Stimulated activated CD8-positive, alpha-beta memory T cell treated with anti-CD3 and anti-CD28 coated beads, Interleukin-15, amount 100 ng/mL, for 24 hours (primary cell): Measurements from ENCODE around the gene MPZL1.
"Not testable (repeated sequence)": the region's sequence is repeated elsewhere in the genome, so short reads cannot be mapped to it uniquely, and the experiment has no call there.

ENCODE experiments used
- DNase-seq: peaks from one replicate; pipeline ENCODE4 v3.0.0-alpha.2; 2020; ENCODE audit warnings: low read depth

The MPZL1 gene

DNA sequence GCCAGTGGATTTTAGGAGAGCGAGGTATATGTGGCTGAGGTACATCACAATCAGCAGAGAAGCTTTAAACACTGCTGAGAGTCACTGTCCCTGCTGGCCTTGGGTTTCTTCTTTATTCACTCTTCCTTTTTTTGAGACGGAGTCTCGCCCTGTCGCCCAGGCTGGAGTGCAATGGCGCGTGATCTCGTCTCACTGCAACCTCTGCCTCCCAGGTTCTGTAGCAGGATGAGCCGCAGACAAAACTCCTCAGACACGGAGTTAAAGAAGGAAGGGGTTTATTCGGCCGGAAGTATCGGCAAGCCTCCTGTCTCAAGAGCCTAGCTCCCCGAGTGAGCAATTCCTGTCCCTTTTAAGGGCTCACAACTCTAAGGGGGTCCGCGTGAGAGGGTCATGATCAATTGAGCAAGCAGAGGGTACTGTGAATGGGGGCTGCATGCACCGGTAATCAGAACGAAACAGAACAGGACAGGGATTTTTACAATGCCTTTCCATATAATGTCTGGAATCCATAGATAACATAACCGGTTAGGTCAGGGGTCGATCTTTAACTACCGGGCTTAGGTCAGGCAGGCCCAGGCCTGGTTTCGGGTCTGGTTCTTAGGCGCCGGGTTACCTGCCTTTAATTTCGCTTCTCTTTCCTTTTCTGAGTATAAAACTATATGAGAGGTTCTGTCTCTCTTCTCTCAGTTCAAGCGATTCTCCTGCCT lies 1.9 kb upstream of the MPZL1 start:
- DNase-seq, result not testable (repeated sequence)

DNA sequence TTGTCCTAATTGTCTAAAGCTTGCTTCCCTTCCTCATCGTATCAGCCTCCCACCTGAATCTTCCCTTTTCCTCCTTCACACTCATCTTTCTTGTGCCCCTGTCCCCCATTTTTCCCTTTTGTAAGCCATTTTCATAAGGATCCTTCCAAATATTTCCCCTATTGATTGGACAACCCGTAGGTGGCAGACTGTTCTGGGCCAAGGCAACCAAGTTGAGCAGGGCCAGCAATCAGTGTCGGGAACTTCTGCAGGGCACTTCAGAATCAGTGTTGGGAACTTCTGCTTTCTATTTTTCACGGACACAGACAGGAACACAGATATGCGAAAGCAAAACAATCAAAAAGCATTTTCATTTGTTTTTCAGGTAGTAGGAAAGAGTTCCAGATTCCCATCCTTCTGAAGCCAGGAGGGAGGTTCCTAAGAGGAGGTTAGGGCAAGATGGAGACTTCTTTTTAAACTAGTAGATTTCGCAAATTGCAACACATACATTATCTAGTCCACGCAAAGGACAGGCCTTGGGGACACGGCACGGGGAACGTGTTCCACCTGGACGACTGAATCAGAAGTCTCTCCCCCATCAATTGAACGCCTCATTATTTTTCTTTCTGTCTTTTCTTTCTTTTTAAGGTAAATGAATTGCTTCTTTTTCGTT lies 691 bp upstream of the MPZL1 start:
- no peak for DNase-seq

DNA sequence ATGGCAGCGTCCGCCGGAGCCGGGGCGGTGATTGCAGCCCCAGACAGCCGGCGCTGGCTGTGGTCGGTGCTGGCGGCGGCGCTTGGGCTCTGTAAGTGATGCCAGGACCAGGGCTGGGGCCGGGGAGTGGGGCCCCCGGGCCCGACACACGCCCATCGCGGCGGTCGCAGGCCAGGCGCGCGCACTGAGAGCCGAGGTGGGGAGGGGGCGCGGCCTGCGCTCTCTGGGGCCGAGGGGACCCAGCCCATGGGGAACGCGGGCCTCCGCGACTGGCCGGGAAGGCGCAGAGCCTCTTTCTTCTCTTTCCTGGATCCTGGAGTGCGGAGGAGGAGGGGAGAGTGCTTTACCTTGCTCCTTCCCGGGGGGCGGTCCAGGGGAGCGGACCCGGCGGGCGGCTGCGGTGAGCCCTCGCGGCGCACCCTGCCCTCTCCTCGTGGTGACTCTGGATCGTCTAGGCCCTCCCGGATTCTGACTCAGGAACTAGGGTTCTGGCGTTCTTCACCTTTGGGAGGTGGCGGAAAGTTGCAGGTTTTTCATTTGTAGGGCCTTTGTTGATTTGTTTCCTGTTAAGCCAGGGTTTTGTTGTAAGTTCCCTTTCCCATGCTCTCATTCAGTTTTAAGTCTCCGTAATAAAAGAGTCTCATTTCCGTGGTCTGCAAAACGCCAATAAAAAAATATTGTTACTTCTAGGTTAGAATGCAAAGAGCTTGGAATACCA lies 529 bp downstream of the MPZL1 start:
- no peak for DNase-seq

DNA sequence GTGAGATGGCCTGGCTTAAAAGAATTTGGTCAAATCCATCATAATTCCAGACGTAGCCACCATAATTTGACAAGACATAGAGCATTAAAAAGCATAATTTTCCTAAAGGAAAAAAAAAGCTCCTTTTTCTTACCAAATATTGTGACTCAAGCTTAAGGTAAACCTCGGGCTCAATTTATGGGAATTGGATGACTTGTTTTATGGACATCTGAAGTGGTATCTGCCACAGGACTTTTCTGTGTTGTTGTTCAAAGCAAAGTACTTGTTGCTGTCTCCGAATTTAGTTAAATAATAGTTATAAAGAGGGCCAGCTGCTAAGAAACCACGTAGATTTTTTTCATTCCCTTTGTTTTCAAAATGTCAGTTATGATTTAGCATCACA lies 1.1 kb downstream of the MPZL1 start:
- DNase-seq, result no peak

DNA sequence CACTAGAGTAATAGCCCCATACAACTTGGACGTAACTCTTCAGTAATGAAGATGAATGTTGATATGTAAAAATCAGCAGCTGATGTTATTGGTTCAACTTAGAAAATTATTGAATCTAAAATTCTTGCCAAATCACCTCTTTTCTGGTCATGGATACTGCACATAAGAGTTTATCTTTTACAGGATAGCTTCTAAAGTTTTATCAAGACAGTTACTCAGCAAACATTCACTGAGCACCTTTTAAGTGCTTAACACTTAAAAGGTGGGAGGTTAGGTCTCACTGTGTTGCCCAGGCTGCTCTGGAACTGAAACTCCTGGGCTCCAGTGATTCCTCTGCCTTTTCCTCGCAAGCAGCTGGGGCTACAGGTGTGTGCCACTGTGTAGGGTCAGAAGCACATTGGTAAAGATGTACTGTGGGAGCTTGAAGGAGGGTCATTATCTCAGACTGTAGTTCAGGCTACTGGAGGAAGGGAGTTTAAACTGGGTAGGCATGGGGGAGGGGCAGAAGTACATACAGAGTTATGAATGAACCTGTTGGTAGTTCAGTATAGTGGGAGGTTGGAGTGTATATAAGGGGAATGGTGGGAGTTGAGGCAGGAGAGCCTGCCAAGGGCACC lies 2.0 kb downstream of the MPZL1 start:
- no peak for DNase-seq

DNA sequence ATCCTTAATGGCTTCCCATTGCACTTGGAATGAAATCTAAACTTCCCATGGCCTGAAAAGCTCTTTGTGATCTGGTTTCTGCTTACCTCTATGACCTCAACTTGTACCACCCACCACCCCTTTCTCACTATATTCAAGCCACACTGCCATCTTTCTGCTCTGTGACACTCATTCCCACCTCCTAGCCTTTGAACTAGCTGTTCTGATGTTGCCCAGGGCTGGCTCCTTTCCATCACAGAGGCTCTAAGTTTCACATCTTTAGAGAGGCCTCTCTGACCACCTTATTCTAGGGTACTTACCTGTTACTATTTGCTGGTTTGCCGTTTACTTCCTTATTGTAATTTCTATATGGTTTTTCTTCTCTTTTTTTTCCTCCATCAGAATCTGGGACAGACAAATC lies 4.2 kb downstream of the MPZL1 start:
- DNase-seq, result no peak

DNA sequence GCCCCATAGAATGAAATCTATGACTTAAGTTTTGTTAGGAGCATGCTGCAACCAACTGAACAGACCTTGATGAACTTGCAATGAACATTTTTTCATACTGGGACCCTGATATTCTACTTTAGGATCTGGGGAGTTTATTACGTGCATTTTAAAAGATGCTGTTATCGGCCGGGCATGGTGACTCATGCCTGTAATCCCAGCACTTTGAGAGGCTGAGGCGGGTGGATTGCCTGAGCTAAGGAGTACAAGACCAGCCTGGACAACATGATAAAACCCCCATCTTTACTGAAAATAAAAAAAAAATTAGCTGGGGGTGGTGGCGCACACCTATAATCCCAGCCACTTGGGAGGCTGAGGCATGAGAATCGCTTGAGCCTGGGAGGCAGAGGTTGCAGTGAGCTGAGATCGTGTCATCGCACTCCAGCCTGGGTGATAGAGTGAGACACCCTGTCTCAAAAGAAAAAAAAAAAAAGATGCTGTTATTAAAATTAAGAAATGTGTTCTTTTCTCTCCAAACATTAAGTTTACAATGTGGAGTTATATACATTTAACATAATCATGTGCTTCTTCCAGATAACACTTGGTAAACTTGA lies 7.1 kb downstream of the MPZL1 start:
- no peak for DNase-seq

DNA sequence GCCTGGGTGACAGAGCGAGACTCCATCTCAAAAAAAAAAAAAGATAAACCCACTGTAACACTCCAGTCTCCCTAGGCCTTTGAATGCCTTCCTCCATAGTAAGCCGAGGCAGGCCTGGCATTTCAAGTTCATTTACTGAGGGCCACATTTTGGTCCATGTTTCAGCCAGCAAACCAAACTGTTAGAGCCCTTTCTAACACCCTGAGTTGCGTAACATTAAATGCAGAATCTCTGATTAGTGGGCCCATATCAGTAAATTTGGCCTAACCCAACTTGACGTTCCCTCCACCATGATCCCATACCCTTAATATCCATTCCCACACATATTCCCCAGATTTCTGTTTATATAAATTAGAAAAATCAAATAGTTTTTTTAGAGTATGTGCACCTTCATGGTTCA lies 12.4 kb downstream of the MPZL1 start:
- DNase-seq, result no peak

DNA sequence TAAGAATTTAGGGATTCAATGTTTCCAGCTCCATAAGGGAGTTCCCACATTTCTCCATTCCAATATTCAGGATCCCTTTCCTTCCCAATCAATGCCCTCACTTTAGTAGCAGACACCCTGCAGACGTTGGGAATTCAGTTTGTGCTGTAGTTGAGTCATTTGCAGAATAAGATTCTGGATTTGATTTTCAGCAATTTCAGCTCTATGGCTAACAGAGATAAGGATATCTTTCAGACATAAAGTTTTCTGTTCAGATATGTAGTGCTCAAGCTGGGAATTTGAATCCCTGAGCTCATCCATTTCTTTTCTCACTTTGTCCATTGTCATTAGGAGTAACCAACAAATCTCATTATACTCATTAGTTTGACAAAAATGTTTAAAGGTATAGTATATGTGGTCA lies 13.1 kb downstream of the MPZL1 start:
- DNase-seq, result no peak

DNA sequence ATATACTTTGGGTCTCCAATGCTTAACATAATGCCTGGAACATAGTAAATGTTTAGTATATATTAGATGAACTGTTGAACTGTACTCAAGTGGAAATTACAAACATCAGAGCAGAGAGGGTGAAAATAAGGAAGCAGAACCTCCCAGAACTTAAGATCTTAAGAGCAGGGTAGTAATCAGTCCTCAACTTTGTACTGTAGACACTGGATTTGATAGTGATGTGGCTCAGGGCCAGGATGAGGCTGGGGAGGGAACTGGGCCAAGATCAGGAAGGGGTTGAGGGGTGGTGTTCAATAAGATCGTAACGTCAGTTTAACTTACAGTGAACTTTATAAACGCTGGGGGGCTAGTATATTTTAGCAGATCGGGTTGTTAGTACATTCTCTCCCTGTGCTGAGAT lies 15.4 kb downstream of the MPZL1 start:
- DNase-seq, result no peak

DNA sequence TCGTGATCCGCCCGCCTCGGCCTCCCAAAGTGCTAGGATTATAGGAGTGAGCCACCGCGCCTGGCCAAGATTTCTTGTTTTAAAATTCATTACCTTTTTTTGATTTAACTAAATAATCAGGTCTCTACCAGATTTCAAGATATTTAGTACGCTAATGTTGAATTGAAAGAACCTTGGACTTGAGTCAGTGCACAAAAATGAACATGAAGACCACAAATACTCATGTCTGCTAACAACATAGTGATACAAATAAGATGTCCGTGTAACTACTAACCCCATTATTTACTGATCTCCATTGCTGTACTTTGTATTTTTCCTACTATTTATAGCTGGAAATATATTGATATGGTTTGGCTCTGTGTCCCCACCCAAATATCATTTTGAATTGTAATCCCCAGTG lies 16.4 kb downstream of the MPZL1 start:
- DNase-seq, result no peak

DNA sequence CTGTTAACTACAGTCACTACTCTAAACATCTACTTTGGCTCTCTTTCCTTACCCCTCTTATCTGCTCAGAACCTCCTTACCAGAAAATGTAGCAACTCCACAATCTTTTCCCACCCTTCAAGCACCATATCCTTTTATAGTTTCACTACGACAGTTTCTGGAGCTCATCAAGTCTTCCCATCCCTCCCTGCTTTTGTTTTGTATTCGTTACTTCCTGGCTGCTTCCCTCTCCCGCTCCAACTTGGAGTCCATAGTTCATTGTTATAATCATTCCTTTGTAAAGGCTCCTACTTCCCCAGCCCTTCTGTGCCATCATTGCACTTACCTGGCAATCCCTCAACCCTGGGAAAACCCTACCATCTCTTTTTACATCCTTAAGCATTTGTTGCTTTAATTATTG lies 18.0 kb downstream of the MPZL1 start:
- no peak for DNase-seq

DNA sequence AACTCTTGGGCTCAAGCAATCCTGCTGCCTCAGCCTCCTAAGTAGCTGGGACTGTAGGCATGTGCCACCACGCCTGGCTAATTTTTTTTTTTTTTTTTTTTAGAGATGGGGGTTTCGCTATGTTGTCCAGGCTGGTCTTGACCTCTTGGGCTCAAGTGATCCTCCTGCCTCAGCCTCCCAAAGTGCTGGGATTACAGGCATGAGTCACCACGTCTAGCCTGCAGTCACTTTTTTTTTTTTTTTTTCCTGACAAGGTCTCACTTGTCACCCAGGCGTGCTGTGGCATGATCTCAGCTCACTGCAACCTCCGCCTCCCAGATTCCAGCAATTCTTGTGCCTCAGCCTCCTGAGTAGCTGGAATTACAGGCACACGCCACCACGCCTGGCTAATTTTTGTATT lies 19.3 kb downstream of the MPZL1 start:
- not testable (repeated sequence) for DNase-seq

DNA sequence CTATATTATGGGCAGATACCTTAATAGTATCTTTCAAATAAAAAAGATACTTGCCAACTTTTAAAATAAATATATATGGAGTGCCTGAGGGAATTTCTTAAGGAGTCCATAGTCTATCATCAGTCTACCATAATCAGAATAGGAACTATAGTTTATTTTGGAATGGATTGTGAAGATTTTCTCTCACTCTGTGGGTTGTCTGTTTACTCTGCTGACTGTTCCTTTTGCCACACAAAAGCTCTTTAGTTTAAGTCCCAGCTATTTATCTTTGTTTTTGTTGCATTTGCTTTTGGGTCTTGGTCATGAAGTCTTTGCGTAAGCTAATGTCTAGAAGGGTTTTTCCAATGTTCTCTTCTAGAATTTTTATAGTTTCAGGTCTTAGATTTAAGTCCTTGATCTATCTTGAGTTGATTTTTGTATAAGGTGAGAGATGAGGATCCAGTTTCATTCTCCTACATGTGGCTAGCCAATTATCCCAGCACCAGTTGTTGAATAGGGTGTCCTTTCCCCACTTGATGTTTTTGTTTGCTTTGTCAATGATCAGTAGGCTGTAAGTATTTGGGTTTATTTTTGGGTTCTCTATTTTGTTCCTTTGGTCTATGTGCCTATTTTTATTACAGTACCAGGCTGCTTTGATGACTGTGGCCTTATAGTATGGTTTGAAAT lies 20.7 kb downstream of the MPZL1 start:
- DNase-seq, result not testable (repeated sequence)

DNA sequence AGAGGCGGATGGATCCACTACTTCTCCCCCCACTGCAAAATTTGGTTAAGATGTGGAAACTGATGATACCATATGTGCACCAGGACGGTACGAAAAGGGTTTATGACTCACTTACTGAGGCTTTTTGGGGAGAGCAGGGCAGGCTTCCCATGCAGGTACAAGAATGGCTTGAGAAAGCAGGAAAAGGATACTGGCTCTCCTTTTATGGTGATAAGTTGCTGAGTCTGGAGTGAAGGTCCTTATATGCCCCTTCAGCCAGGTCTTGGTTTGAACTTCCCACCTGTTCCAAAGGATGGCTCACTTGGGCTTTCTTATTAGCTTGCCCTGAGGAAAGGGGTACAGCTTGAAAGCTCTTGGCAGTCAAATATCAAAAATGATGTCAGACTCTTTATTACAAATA lies 23.1 kb downstream of the MPZL1 start:
- DNase-seq, result no peak

DNA sequence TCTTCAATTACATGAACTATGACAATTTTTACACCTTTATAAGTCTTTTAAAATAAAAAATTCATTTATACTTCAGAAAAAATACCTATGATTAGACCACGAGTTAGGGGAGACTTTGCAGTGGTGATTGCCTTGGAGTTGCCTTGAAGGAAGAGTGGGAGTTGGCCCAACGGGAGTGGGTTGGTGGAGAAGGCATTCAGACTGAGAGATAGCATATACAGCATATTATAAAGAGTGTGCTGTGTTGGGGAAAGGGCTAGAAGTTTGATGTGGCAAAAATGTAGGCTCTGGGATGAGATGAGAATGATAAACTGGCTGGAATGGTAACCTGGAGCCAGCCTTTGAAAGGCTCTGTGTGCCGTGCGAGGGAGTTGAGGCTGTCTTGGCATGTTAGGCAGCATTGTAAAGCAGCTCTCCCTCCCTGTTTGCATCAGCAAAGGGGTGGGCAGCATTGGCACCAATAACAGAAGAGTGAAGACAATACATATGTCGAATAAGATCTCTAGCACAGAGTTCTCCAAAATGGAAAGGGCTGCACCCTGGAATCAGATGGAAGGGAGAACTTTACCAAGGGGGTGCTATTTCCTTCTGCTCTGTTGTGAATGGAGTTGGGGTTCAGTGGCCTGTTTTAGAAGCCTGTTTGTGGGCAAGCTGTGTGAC lies 24.4 kb downstream of the MPZL1 start:
- no peak for DNase-seq

DNA sequence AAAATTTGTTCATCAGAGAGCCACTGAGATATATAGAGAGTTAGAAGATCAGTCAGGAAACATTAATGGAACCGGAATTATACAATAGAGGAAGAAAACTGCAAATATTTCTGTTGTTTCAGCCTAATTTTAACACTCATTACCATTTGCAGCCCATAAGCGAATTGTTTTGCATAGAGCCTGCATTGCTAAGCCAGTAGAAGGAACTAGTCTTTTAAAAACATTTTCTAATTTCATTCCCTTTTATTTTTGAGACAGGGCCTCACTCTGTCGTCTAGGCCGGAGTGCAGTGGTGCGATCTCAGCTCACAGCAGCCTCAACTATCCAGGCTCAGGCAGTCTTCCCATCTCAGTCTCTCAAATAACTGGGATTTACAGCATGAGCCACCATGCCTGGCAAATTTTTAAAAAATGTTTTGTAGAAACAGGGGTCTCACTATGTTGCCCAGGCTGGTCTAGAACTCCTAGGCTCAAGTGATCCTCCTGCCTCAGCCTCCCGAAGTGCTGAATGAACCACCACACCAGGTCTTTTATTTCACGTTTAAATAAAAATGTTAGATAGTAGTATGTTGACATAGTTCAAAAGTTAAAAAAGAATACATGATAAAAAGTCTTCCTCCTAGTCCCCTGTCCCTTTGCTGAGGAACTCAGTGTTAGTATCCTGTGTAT lies 25.3 kb downstream of the MPZL1 start:
- no peak for DNase-seq

DNA sequence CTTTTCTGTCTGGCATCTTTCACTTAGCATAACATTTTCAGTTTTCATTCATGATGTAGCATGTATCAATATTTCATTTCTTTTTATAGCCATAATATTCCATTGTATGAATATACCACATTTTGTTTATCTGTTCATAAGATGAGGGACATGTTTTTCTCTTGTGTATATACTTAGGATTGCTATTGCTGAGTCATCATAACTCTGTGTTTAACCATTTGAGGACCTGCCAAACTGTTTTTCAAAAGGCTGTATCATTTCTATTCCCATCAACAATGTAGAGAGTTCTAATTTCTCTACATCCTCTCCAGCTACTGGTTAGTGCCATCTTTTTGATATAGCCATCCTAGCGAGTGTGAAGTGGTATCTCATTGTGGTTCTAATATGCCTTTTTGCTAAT lies 26.2 kb downstream of the MPZL1 start:
- DNase-seq, result no peak

DNA sequence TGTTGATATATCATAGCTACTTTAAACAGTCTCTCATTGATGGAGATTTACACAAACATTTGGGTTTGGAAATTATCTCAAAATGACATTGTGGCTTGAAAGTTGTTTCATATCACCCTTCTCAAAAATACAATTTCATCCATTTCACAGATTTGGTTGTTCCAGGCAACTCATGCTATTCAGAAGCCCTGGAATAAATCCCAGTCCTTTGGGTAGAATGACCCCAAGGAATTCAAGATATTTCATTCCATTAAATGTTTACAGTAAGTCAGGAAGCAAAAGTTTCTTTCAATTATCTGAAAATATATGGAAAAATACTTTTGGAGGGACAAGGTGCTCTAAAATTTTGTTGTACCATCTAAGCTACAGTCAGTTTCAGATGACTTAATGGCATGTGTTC lies 27.1 kb downstream of the MPZL1 start:
- no peak for DNase-seq

DNA sequence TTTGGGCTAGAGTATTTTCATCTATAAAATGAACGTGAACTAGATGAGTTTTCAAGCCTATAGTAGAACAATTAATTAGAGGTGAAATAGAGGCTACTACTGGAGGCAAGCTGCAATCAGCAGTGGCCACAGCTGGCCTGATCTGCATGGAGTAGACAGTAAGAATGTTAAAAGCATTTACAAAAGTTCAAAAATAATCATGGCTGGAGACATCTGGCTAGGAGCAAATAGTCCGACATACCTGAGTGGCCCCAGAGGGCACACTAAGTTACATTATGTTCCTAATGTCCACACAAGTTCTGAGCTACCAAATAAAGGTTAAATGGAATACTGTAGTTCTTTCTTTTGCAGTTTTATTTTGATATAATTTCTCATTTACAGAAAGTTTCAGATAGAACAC lies 28.0 kb downstream of the MPZL1 start:
- no peak for DNase-seq

DNA sequence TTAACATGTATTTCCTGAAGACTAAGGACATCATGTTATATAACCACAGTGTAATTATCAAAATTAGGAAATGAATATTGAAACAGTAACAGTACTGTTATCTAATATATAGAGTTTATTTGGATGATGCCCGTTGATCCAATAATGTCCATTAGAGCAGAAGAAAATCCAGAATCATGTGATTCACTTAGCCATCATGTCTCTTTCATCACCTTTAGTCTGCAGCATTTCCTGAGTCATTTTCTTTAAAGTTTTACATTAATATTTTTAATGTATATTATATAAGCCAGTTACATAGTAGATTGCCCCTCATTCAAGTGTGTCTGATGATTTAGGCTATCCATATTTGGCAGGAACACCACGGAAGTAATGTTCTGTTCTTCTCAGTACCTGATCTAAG lies 28.9 kb downstream of the MPZL1 start:
- no peak for DNase-seq
